PC-9 (cell line): ENCODE results near the gene VAPA. TPM values are rescaled to one million over a fixed set of nuclear protein-coding genes. Genes with fewer than 3 reads are reported as not detected.

ENCODE experiments used
- Bru-seq: library from RNA; stranded (reverse); fragments of 400-500 nt; gene quantifications from one replicate; lab custom pipeline; 2021; lab: Mats Ljungman, UMichigan
- BruChase-seq, 2 experiments: library from RNA; stranded (reverse); fragments of 400-500 nt; gene quantifications; one replicate each; lab custom pipeline; 2021; lab: Mats Ljungman, UMichigan
- BruUV-seq: library from RNA; stranded (reverse); fragments of 400-500 nt; replicated peaks from 2 replicates; lab custom pipeline; 2021; lab: Mats Ljungman, UMichigan
- CTCF ChIA-PET: fragments of 300-600 bp; sonication (Branson Sonifier 250); formaldehyde crosslinking; loops from one replicate; lab custom pipeline; 2022; ENCODE audit warnings: antibody characterized with exemption; lab: Charles Lee
- POLR2A ChIA-PET: fragments of 300-600 bp; sonication (Branson Sonifier 250); formaldehyde crosslinking; loops from one replicate; lab custom pipeline; 2022; ENCODE audit warnings: antibody characterized with exemption; ENCODE audit not compliant: unreplicated experiment; lab: Charles Lee
- DNase-seq, 2 experiments: peaks; one replicate each; pipeline versions ENCODE4 v3.0.0 to v3.0.0-alpha.2; 2015 to 2022; ENCODE audit warnings: mixed read lengths in 1 of 2
- H2AFZ ChIP-seq: fragments of 200-600 bp; sonication (generic); 2 replicates; pipeline ENCODE4 v1.8.1; 2017; ENCODE audit warnings: antibody characterized with exemption
- H3F3A ChIP-seq: fragments of 200-600 bp; sonication (generic); 2 replicates; pipeline ENCODE4 v1.8.1; 2017; ENCODE audit warnings: antibody characterized with exemption, mild to moderate bottlenecking, low read depth; ENCODE audit not compliant: insufficient read depth
- H3K27ac ChIP-seq: fragments of 200-600 bp; sonication (generic); 2 replicates; pipeline ENCODE4 v1.6.1; 2016; ENCODE audit warnings: mixed run types
- H3K27me3 ChIP-seq: fragments of 200-600 bp; sonication (generic); 2 replicates; pipeline ENCODE4 v1.6.1; 2016; ENCODE audit warnings: low read depth, mixed run types; ENCODE audit not compliant: insufficient read depth
- H3K36me3 ChIP-seq: fragments of 200-600 bp; sonication (generic); 2 replicates; pipeline ENCODE4 v1.6.1; 2016; ENCODE audit warnings: low read depth, mixed run types
- H3K4me1 ChIP-seq: fragments of 200-600 bp; sonication (generic); replicated peaks from 2 replicates; pipeline ENCODE4 v1.6.1; 2016; ENCODE audit warnings: mixed run types; ENCODE audit not compliant: insufficient read depth
- H3K4me2 ChIP-seq: fragments of 200-600 bp; sonication (generic); 2 replicates; pipeline ENCODE4 v1.6.1; 2017; ENCODE audit warnings: mixed run types
- H3K4me3 ChIP-seq: fragments of 200-600 bp; sonication (generic); 2 replicates; pipeline ENCODE4 v1.6.1; 2016; ENCODE audit warnings: mixed run types
- H3K79me2 ChIP-seq: fragments of 200-600 bp; sonication (generic); 2 replicates; pipeline ENCODE4 v1.6.1; 2017; ENCODE audit warnings: low read depth, mixed run types
- H3K9me2 ChIP-seq: fragments of 200-600 bp; sonication (generic); 2 replicates; pipeline ENCODE4 v1.8.1; 2017; ENCODE audit warnings: mild to moderate bottlenecking; ENCODE audit not compliant: insufficient read depth
- H3K9me3 ChIP-seq: fragments of 200-600 bp; sonication (generic); 2 replicates; pipeline ENCODE4 v1.8.1; 2016; ENCODE audit warnings: low read depth; ENCODE audit not compliant: insufficient read depth
- H4K20me1 ChIP-seq: fragments of 200-600 bp; sonication (generic); 2 replicates; pipeline ENCODE4 v1.8.1; 2017; ENCODE audit not compliant: insufficient read depth
- CTCF ChIP-seq: fragments of 200-600 bp; sonication (generic); conservative IDR thresholded peaks from 2 replicates; pipeline ENCODE4 v1.6.1; 2017; ENCODE audit warnings: mixed run types, antibody characterized with exemption, mild to moderate bottlenecking, moderate library complexity
- EZH2 ChIP-seq: fragments of 200-600 bp; sonication (generic); IDR thresholded peaks from 2 replicates; pipeline ENCODE4 v1.8.0; 2017; ENCODE audit warnings: antibody characterized with exemption, low read depth
- intact Hi-C: fragments of 100-400 bp; cut with micrococcal nuclease; formaldehyde crosslinking; loops from one replicate; pipeline ENCODE4 v1.10.0; 2022; ENCODE audit not compliant: unreplicated experiment
- long read RNA-seq: library from polyadenylated mRNA; stranded (forward); transcript quantifications from one replicate; pipeline ENCODE4 v2.0.0, GENCODE V29; 2022
- total RNA-seq: library from RNA; stranded (reverse); gene quantifications from 2 replicates; pipeline ENCODE4 v1.2.3, GENCODE V29; 2021

Gene VAPA
- 340 and 359 TPM in 2 replicates for total RNA-seq
- Bru-seq, nascent RNA = percentile 99 among the genes with signal in this experiment
- percentile 97 among the genes with signal in this experiment for BruChase-seq, experiment 1, labeled RNA remaining after a 2-hour chase
- percentile 97 among the genes with signal in this experiment for BruChase-seq, experiment 2, labeled RNA remaining after a 6-hour chase
- long read RNA-seq, full-length matches to known transcripts = 642 of 698 reads
- long read RNA-seq, partial matches to known transcripts = 2 of 698 reads
- long read RNA-seq, other reads (novel, unspliced or antisense) = 54 of 698 reads

- Histone ChIP-seq H3K79me2 (peaks cover 46% of the 10 kb centered on the region), H3K4me1 (peaks cover 39% of the 10 kb centered on the region), H3K4me2 (peak within 1 kb of the TSS; percentile 96), H3K27me3 (no peaks in the 10 kb centered on the region), H2AFZ (peak within 1 kb of the TSS; percentile 73), H3K27ac (peak within 1 kb of the TSS; percentile 90), H3F3A (peaks cover 14% of the 10 kb centered on the region), H3K9me3 (no peaks in the 10 kb centered on the region), H3K4me3 (peak within 1 kb of the TSS; percentile 99), H4K20me1 (peaks cover 38% of the 10 kb centered on the region), H3K36me3 (no peaks in the 10 kb centered on the region), H3K9me2 (no peaks in the 10 kb centered on the region)
- DNase-seq = peak; percentile 78 to 97
- CTCF ChIA-PET = no interaction called here
- POLR2A ChIA-PET = interaction anchor here (0.5 to 1.4 kb wide), 11 partner anchors 15 to 295 kb away, joined by 3 to 17 read pairs (median 7); no protein-coding TSS in a partner anchor
- intact Hi-C loops = loop anchor here (1.0 to 10.0 kb wide), 5 partner anchors 36 to 1944 kb away; partner anchors contain the start of gene PPP4R1
- TF ChIP-seq CTCF (no peak), EZH2 (no peak)
- no TSS peak for BruUV-seq
These were observed at the start of gene VAPA for GRCh38 chr18:9913526-9914333. TSS of gene VAPA (plus strand) at chr18:9914016. CDS start at chr18:9914257, 241 bp downstream.

GRCh38 chr18:9865764-9866490 lies 47.9 kb upstream of the VAPA start:
- intact Hi-C loops = no loop called here
- no TSS peak for BruUV-seq
- DNase-seq = no peak
- peaks cover 51% of the 10 kb centered on the region for H3F3A ChIP-seq
- no peak overlapping the region for H3K4me2 ChIP-seq
- no peak overlapping the region for H3K27ac ChIP-seq
- peaks cover 16% of the 10 kb centered on the region for H3K9me3 ChIP-seq
- H3K4me3 ChIP-seq = no peak overlapping the region
- no peaks in the 10 kb centered on the region for H3K9me2 ChIP-seq
- peaks cover 44% of the 10 kb centered on the region for H3K4me1 ChIP-seq
- TF ChIP-seq EZH2 = no peak
- TF ChIP-seq CTCF = no peak
- no peaks in the 10 kb centered on the region for H3K79me2 ChIP-seq
- POLR2A ChIA-PET = no interaction called here
- H3K36me3 ChIP-seq = no peaks in the 10 kb centered on the region
- CTCF ChIA-PET = no interaction called here
- no peaks in the 10 kb centered on the region for H3K27me3 ChIP-seq
- no peaks in the 10 kb centered on the region for H4K20me1 ChIP-seq
- H2AFZ ChIP-seq = no peak overlapping the region

- Histone ChIP-seq H3K4me3 (no peak overlapping the region), H3K9me3 (peaks cover 16% of the 10 kb centered on the region), H2AFZ (no peak overlapping the region), H4K20me1 (no peaks in the 10 kb centered on the region), H3K4me1 (peaks cover 50% of the 10 kb centered on the region), H3K9me2 (no peaks in the 10 kb centered on the region), H3F3A (peaks cover 51% of the 10 kb centered on the region), H3K79me2 (no peaks in the 10 kb centered on the region), H3K36me3 (no peaks in the 10 kb centered on the region), H3K4me2 (peak overlapping the region; percentile 39), H3K27ac (peak overlapping the region; percentile 93), H3K27me3 (no peaks in the 10 kb centered on the region)
- no peak for TF ChIP-seq CTCF
- TF ChIP-seq EZH2 = no peak
- BruUV-seq = no TSS peak
- ChIA-PET POLR2A (no interaction called here), CTCF (no interaction called here)
- no peak for DNase-seq
- intact Hi-C loops = no loop called here
These were observed 47.2 kb upstream of the VAPA start for GRCh38 chr18:9866627-9867026.
